Esophagus (tissue), 2 donors: ENCODE results near the gene HSPA6. TPM values are rescaled to one million over a fixed set of nuclear protein-coding genes. Genes with fewer than 3 reads are reported as not detected.
"Not testable (repeated sequence)": the region's sequence is repeated elsewhere in the genome, so short reads cannot be mapped to it uniquely, and the experiment has no call there.

ENCODE experiments used
- H3K27ac ChIP-seq, 2 donors: one replicate each; pipeline ENCODE4 v1.5.1; 2013; ENCODE audit warnings: low read depth in 2 of 2, mild to moderate bottlenecking in 2 of 2, inconsistent platforms in 1 of 2, low read length in 1 of 2, moderate library complexity in 1 of 2
- H3K27me3 ChIP-seq, 2 donors: one replicate each; pipeline ENCODE4 v1.6.1; 2013; ENCODE audit warnings: low read length in 2 of 2, control low read depth in 1 of 2, mild to moderate bottlenecking in 1 of 2; ENCODE audit not compliant: insufficient read depth in 2 of 2, control insufficient read depth in 1 of 2
- H3K36me3 ChIP-seq, 2 donors: one replicate each; pipeline ENCODE4 v1.6.1; 2013; ENCODE audit warnings: low read length in 1 of 2; ENCODE audit not compliant: control insufficient read depth in 2 of 2, insufficient read depth in 2 of 2
- H3K4me1 ChIP-seq, 2 donors: one replicate each; pipeline ENCODE4 v1.6.1; 2013; ENCODE audit warnings: low read length in 1 of 2; ENCODE audit not compliant: control insufficient read depth in 2 of 2, insufficient read depth in 2 of 2
- H3K4me3 ChIP-seq, 2 donors: one replicate each; pipeline ENCODE4 v1.5.1; 2013; ENCODE audit warnings: low read length in 2 of 2, mild to moderate bottlenecking in 2 of 2, low read depth in 1 of 2, moderate library complexity in 1 of 2
- H3K9me3 ChIP-seq, 2 donors: one replicate each; pipeline ENCODE4 v1.6.1; 2013; ENCODE audit warnings: mild to moderate bottlenecking in 2 of 2, low read depth in 1 of 2, low read length in 1 of 2, moderate library complexity in 1 of 2; ENCODE audit not compliant: control insufficient read depth in 2 of 2, insufficient read depth in 1 of 2
- WGBS, 2 donors: extraction: QIAGEN DNeasy Blood & Tissue Kit; methylation state at CpG; one replicate each; pipeline ENCODE4 v1.1.7; 2013; 5-methylcytosine and 5-hydroxymethylcytosine counted together
- polyA plus RNA-seq, 2 donors: library from polyadenylated mRNA; stranded (reverse); fragments of 200-250 nt; gene quantifications; one replicate each; pipeline ENCODE4 v1.2.3, GENCODE V29; 2013
- donor health status: healthy with polysubstance abuse.
- donor health status: Bipolar disorder and iron deficiency.

HSPA6 gene
- polyA plus RNA-seq, 2 donors = 0.79 to 1.2 TPM

GRCh38 chr1:161556143-161556542 lies 31.8 kb downstream of the HSPA6 start:
- not testable (repeated sequence) for H3K4me3 ChIP-seq, H3K9me3 ChIP-seq, H3K27me3 ChIP-seq, H3K27ac ChIP-seq, H3K36me3 ChIP-seq, H3K4me1 ChIP-seq
- WGBS, 2 donors = 66 to 71% methylated on average over 3 of the region's 3 CpGs

DNA sequence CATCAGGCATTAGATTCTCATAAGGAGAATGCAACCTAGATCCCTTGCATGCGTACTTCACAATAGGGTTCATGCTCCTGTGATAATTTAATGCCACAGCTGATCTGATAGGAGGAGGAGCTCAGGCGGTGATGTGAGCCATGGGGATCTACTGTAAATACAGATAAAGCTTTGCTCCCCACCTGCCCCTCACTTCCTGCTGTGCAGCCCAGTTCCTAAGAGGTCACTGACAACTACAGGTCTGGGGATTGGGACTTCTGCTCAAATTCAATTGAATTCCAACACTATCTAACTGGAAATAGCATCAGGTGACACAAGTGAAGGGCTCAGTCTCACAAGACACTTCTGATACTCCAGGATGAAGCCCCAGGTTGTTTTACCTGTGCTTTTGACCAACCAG lies 32.6 kb downstream of the HSPA6 start:
- not testable (repeated sequence) for H3K27me3 ChIP-seq, H3K9me3 ChIP-seq, H3K4me3 ChIP-seq, H3K4me1 ChIP-seq, H3K27ac ChIP-seq, H3K36me3 ChIP-seq
- 84 to 91% methylated on average over 1 to 2 of the region's 2 CpGs for WGBS, 2 donors

GRCh38 chr1:161557506-161558450 lies 33.4 kb downstream of the HSPA6 start:
- H3K9me3 ChIP-seq, H3K4me3 ChIP-seq, H3K36me3 ChIP-seq, H3K27ac ChIP-seq, H3K27me3 ChIP-seq, H3K4me1 ChIP-seq: not testable (repeated sequence)
- WGBS, 2 donors = 58 to 73% methylated on average over 5 of the region's 6 CpGs

DNA sequence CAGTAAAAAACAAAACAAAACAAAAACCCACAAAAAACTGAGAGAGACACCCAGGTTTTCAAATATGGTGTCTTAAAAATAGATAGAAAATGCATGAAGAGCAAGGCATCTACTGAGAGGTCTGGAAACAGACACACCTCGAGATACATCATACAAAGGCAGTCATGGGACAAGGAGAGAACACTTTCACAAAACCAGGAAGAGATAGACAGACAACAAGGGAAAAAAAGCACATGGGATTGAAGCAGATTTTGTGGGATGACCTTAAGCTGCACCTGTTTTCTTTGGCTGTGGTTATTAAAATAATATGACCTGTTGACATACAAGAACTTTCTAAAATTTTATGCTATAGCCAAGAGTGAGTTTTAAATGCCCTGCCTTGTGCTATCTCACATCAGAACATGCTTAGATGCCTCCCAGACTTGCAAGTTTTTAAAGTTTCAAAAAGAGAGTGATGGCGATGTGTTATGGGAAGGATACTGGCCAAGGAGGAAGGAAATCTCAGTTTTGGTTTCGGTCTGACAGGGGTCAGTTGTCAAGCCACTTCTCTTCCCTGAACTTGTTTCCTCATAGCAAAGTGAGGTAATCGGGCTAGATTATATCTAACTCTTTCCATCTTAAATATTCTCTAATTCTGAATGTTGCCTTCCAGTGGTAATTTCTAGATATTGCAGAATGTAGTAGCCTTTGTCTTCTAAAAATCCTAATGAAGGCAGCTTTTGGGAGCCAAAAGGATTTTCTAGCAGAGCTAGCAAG lies 36.8 kb downstream of the HSPA6 start:
- H3K36me3 ChIP-seq, H3K9me3 ChIP-seq, H3K4me1 ChIP-seq, H3K4me3 ChIP-seq, H3K27ac ChIP-seq, H3K27me3 ChIP-seq: not testable (repeated sequence)
- 49 to 54% methylated on average over 4 of the region's 4 CpGs for WGBS, 2 donors

DNA sequence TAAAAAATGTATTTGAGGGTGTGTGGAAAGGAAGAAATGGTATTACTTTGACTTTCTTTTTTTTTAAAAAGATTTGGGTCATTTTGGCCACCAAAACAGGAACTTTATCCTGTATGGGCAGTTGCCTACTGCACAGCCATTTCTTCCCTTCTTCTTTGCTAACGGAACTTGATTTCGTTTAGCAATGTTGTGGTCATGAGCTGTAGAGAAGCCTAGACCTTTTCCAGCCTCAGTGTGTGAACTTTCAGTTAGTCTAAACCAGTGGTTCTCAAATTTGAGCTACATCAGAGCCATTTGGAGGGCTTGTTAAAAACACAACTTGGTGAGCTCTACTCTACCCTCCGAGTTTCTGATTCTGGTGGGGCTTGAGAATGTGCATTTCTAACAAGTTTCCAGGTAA lies 38.1 kb downstream of the HSPA6 start:
- not testable (repeated sequence) for H3K4me1 ChIP-seq, H3K36me3 ChIP-seq, H3K27me3 ChIP-seq, H3K27ac ChIP-seq, H3K4me3 ChIP-seq, H3K9me3 ChIP-seq
- WGBS, 2 donors = 80 to 86% methylated on average over 1 to 3 of the region's 3 CpGs

GRCh38 chr1:161563522-161563921 lies 39.2 kb downstream of the HSPA6 start:
- H3K4me3 ChIP-seq, H3K27ac ChIP-seq, H3K4me1 ChIP-seq, H3K36me3 ChIP-seq, H3K9me3 ChIP-seq, H3K27me3 ChIP-seq: not testable (repeated sequence)
- WGBS, 2 donors = 67 to 71% methylated on average over 1 of the region's 1 CpG

- H3K4me1 ChIP-seq, H3K27me3 ChIP-seq, H3K36me3 ChIP-seq, H3K4me3 ChIP-seq, H3K27ac ChIP-seq, H3K9me3 ChIP-seq: not testable (repeated sequence)
- 88 to 100% methylated on average over 1 to 2 of the region's 3 CpGs for WGBS, 2 donors
These were observed 42.2 kb downstream of the HSPA6 start for GRCh38 chr1:161566602-161566960.

- not testable (repeated sequence) for H3K9me3 ChIP-seq, H3K27me3 ChIP-seq
- WGBS, 2 donors = 77 to 87% methylated on average over 2 of the region's 8 CpGs
These were observed 47.4 kb downstream of the HSPA6 start for GRCh38 chr1:161571703-161572102.

More at GRCh38 chr1:161571703-161572102, 47.4 kb downstream of the HSPA6 start:
- not testable (repeated sequence) for H3K4me1 ChIP-seq, H3K4me3 ChIP-seq, H3K27ac ChIP-seq, H3K36me3 ChIP-seq
